Epithelial cell of esophagus (primary cell): Measurements from ENCODE around the gene MED27.

ENCODE experiments used
- DNase-seq: peaks from one replicate; pipeline ENCODE4 v3.0.0; 2010; ENCODE audit warnings: low read depth
- H3K4me3 ChIP-seq: 2 replicates; pipeline ENCODE4 v1.5.1; 2011; ENCODE audit warnings: mild to moderate bottlenecking, low read length, control low read depth
- TF ChIP-seq, protein P1 (sequence below): IDR thresholded peaks from 2 replicates; pipeline ENCODE4 v1.5.1; 2011; ENCODE audit warnings: low read depth, mild to moderate bottlenecking, low read length, control low read depth, inconsistent platforms; ENCODE audit not compliant: insufficient read depth; ENCODE audit errors: missing control alignments

Gene MED27

DNA sequence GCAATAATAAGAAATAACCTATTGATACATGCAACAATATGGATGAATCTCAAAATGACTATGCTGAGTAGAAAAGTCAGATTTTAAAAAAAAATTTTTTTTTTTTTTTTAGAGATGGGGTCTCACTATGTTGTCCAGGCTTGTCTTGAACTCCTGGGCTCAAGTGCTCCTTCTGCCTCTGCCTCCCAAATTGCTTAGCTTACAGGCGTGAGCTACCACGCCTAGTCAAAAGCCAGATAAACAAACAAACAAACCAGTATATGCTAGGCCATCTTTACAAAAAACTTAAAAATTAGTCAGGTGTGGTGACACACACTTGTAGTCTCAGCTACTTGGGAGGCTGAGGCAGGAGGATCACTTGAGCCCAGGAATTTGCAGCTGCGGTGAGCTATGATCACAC is 79.0 kb downstream of the MED27 start:
- TF ChIP-seq, protein P1, sequence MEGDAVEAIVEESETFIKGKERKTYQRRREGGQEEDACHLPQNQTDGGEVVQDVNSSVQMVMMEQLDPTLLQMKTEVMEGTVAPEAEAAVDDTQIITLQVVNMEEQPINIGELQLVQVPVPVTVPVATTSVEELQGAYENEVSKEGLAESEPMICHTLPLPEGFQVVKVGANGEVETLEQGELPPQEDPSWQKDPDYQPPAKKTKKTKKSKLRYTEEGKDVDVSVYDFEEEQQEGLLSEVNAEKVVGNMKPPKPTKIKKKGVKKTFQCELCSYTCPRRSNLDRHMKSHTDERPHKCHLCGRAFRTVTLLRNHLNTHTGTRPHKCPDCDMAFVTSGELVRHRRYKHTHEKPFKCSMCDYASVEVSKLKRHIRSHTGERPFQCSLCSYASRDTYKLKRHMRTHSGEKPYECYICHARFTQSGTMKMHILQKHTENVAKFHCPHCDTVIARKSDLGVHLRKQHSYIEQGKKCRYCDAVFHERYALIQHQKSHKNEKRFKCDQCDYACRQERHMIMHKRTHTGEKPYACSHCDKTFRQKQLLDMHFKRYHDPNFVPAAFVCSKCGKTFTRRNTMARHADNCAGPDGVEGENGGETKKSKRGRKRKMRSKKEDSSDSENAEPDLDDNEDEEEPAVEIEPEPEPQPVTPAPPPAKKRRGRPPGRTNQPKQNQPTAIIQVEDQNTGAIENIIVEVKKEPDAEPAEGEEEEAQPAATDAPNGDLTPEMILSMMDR: no peak

DNA sequence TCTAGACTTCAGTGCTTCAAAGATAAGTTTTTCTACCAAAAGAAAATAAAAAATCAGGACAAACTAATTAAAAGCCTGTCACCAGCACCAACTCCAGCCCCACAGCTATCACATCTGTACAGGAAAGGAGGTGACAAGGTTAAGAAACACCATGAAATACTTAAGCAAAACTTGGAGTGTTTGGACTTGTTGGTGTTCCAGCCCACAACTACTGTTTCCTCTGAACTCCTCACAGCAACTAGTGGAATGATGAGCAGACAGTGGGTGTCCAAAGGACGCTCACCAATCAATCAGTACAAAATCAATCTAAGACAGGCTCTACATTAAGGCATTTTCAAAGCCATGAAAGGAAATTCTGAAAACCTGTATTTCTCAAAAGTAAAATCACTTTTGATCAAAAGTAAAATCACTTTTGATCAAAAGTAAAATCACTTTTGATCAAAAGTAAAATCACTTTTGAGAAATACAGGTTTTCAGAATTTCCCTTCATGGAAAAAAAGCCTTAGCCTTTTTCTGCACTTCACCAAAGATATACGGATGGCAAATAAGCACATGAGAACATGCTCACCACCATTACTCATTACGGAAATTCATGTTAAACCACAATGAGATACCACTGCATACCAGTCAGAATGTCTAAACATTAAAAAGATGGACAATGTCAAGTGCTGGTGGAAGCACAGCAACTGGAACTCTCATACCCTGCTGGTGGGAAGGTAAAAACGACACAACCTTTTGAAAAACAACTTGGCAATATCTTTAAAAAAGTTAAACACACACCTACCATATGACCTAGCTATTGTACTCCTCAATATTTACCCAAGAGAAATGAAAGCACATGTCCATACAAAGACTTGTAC is 79.7 kb downstream of the MED27 start:
- TF ChIP-seq, protein P1: peak; percentile 9
- no peak overlapping the region for H3K4me3 ChIP-seq
- DNase-seq: peak; percentile 87

More for the DNA sequence above, 79.0 kb downstream of the MED27 start:
- DNase-seq: no peak
- no peak overlapping the region for H3K4me3 ChIP-seq

DNA sequence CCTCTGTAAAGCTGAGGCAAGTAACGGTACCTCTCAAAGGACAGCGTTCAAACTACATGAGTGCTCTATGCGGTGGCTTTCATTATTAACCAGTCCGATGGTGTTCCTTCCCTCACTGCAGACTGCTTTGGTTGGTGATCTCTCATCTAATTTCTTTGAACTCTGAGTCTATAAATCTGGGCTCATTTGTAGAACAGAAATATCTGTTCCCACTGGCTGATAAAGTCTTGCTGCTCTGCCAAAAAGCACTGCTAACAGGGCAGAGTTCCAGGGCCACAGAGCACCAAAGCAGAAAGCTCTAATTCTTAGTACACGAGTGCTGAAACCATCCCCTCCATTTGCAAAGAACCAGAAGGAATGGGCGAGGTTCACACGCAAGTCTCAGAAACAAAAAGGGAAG is 81.9 kb downstream of the MED27 start:
- no peak overlapping the region for H3K4me3 ChIP-seq
- no peak for DNase-seq
- TF ChIP-seq, protein P1: no peak

DNA sequence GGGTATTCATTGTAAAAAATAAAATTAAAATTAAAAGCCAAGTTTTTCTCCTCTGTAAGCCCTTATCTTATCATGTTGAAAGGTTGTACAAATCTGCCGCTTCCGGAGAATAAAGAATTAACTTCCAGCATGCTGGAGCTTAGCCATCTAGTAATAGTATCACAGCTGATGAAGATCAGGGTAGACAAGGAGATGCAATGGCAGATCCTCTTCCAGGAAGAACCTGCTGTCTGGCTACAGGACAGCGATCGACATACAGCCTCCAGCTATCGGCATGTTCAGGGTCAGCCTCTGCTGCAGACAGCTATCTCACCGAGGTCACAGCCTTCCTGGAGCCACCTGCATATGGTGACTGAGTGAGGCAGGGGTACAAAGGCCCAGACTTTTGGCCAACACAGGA is 82.6 kb downstream of the MED27 start:
- TF ChIP-seq, protein P1: no peak
- no peak overlapping the region for H3K4me3 ChIP-seq
- DNase-seq: no peak

DNA sequence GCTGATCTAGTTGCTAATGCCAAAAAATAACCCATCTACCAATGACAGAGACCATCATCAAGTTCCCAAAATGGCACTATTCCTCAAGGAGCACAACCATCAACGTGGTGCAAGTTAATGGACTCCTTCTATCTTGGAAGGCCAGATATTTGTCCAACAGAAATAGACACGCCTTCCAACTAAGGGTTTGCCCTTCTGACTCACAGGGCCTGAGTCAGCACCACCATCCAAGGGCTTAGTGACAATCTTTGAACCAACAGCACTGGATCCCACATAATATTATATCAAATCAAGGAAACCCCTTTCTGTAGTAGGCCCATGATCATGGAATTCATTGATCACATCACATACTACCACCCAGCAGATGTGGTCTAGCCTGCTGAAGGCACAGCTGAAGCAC is 84.3 kb downstream of the MED27 start:
- TF ChIP-seq, protein P1: no peak

DNA sequence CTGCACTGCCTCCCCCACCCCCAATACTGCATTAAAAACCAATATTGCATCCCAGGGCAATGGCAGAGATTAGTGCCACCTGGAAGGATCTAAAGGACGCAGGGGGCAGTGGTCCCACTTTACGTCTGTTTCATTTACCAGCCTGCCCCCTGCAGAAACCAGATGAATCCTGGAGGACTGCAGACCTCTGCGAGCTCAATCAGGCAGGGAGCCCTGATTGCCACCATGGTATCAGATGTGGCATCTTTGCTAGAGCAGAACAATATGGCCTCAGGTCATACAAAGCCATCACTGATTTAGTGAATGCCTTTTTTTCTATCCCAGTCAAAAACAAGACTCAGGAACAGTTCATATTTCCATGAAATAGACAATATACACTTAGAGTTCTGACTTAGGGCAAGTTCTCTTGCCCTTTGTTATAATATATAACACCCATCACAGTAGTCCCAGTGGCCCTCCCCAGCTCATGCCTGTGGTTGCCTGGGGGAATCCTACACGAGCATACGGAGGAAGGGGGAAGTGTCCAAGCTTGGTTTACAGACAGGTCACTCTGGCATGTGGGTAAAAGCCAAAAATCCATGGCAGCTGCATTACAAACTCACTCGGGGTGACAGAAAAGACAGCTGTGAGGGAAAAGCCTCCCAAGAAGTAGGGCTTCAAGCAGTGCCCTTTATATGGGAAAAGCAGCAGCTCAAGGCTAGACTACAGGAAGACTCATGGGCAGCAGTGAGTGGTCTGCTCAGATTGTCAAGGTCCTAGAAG is 85.1 kb downstream of the MED27 start:
- no peak overlapping the region for H3K4me3 ChIP-seq
- TF ChIP-seq, protein P1: no peak
- DNase-seq: no peak

More for the DNA sequence above, 84.3 kb downstream of the MED27 start:
- peak; percentile 72 for DNase-seq
- no peak overlapping the region for H3K4me3 ChIP-seq
